GM12865 (cell line): ENCODE results near the gene NEIL1.
"Not testable (repeated sequence)": the region's sequence is repeated elsewhere in the genome, so short reads cannot be mapped to it uniquely, and the experiment has no call there.

Experiments
- DNase-seq: peaks from one replicate; pipeline ENCODE4 v3.0.0; 2010; ENCODE audit warnings: low read depth
- H3K4me3 ChIP-seq: 2 replicates; pipeline ENCODE4 v1.5.1; 2011; ENCODE audit warnings: mild to moderate bottlenecking, low read depth, low read length, control low read depth
- CTCF ChIP-seq: IDR thresholded peaks from 2 replicates; pipeline ENCODE4 v1.5.1; 2011; ENCODE audit warnings: low read length, control low read depth, low read depth, inconsistent platforms; ENCODE audit not compliant: insufficient read depth; ENCODE audit errors: missing control alignments

Gene NEIL1

GRCh38 chr15:75368689-75369239 lies 21.9 kb downstream of the NEIL1 start:
- no peak for TF ChIP-seq CTCF
- H3K4me3 ChIP-seq: peak overlapping the region; percentile 78
- DNase-seq: peak; percentile 44

GRCh38 chr15:75369897-75370581 lies 23.2 kb downstream of the NEIL1 start:
- no peak overlapping the region for H3K4me3 ChIP-seq
- TF ChIP-seq CTCF: no peak
- DNase-seq: no peak

GRCh38 chr15:75371486-75371885 lies 24.6 kb downstream of the NEIL1 start:
- DNase-seq: no peak
- TF ChIP-seq CTCF: no peak
- no peak overlapping the region for H3K4me3 ChIP-seq

GRCh38 chr15:75371901-75372688 lies 25.3 kb downstream of the NEIL1 start:
- no peak overlapping the region for H3K4me3 ChIP-seq
- TF ChIP-seq CTCF: no peak
- DNase-seq: no peak

- TF ChIP-seq CTCF: no peak
- no peak overlapping the region for H3K4me3 ChIP-seq
- DNase-seq: no peak
Observed at GRCh38 chr15:75380773-75381172, 33.9 kb downstream of the NEIL1 start.

- not testable (repeated sequence) for DNase-seq, H3K4me3 ChIP-seq
Observed at GRCh38 chr15:75383986-75384385, 37.1 kb downstream of the NEIL1 start.

GRCh38 chr15:75389791-75390382 lies 43.0 kb downstream of the NEIL1 start:
- no peak for DNase-seq
- H3K4me3 ChIP-seq: no peak overlapping the region
- no peak for TF ChIP-seq CTCF
